GM21447 (cell line): Measurements from ENCODE around the gene NPY5R.

Experiments used
- ATAC-seq: cut with Tn5 transposase; IDR thresholded peaks from one replicate; pipeline ENCODE4 v1.9.1; 2021; ENCODE audit not compliant: unreplicated experiment

NPY5R gene

GRCh38 chr4:163343604-163344146, at the start of gene NPY5R:
Gene NPY5R (plus strand): TSS chr4:163343892. CDS start chr4:163350274, 6,382 bp downstream.
- ATAC-seq = no peak

DNA sequence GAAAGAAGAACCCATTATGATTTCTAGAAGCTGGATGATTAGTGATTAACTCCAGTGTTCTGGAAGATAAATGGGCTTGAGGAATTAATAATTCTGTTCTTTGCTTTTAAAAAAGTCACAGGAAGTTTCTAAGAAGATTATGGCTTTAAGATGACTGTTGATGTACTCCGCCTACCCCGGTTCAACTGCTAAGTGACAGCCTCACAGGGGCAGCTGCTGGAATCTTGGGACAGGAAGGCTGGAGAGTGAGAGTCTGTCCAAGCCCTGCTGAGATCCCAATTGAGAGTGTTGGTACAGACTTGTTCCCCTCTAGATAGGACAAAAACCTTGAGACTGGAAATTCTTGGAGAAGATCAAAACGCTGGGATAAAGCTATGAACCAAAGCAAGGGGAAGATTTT, 48.6 kb upstream of the NPY5R start:
- no peak for ATAC-seq

DNA sequence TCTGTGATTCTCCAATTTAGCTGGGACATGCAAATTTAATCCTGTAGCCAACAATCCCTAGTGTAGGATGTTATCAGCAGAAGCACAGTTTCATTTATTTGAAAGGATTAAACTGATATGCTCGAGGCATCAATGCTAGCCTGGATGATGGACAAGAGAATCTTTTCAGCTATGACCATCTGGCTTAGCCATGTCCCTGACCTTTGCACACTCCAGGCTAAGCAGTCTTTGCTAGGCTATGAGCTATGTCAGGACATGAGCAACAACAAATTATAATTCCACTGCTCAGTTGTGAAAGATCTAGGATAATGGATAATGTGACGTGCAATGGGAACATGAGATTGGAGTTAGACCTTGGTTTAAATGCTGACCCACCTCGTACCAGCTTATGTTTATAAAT, 43.2 kb upstream of the NPY5R start:
- ATAC-seq = no peak

DNA sequence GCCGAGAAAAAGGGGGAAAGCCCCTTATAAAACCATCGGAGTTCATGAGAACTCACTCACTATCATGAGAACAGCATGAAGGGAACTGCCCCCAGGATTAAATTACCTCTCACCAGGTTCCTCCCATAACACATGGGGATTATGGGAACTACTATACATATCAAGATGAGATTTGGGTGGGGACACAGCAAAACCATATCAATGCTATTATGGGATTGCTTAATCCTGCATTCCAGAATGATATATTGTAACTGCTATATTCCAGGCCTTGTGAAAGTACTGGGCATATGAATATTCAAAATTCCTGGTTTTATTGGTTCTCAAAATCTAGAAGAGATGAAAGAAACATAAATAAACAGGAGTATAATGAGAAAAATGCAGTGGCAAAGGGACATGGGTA, 40.6 kb upstream of the NPY5R start:
- no peak for ATAC-seq

- no peak for ATAC-seq
Measured at GRCh38 chr4:163309466-163309865, 34.2 kb upstream of the NPY5R start.

DNA sequence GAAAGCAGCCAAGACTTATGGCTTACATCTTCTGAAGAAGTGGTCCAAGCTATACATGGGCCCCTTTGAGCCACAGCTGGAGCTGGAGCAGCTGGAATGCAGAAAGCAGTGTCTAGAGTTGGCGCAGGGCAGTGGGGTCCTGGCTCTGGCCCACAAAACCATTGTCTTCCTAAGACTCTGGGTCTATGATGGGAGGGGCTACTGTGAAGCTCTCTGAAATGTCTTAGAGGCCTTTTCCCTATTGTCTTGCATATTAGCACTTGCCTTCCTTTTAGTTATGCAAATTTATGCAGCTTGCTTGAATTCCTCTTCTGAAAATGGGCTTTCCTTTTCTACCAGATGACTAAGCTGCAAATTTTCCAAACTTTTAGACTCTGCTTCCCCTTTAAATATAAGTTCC, 26.6 kb upstream of the NPY5R start:
- ATAC-seq = no peak

DNA sequence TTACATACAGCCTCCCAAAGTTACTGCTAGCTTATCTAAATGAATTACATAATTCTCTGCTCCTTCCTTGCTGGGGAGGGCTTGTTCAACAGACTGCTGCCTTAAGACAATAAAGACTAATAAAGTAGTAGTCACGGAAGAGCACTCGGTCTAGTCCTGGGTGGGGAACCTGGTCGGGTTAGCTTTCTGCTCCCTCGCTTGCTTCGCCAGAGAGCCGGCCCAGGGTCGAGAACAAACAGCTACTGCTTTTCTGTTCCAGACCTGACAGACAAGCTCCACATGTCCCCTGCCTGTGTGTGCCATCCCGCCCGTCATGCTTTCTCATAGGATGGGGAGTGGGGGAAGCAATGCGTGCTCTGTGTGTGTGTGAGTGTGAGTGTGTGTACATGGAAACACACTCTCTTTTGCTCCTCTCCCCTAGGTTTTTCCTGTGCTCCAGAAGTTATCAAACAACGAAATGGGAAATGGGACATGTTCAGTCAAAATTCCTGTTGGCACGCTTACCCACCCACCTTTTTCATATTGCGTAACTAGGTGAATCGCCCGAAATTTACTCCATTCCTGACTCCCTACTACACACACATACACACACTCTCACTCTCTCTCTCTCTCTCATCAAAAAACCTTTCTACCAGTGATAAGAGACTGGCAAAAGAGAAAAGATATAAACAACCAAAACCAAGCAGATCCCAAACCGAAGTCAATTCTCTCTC, 12.6 kb upstream of the NPY5R start:
- ATAC-seq = no peak

- no peak for ATAC-seq
Measured at GRCh38 chr4:163331629-163332376, 11.9 kb upstream of the NPY5R start.

- peak; percentile 75 for ATAC-seq
Measured at GRCh38 chr4:163332526-163333406, 10.9 kb upstream of the NPY5R start, which contains the start of gene NPY1R. Gene NPY1R (minus strand): TSS chr4:163332596. CDS start chr4:163326554, 6,042 bp downstream.

DNA sequence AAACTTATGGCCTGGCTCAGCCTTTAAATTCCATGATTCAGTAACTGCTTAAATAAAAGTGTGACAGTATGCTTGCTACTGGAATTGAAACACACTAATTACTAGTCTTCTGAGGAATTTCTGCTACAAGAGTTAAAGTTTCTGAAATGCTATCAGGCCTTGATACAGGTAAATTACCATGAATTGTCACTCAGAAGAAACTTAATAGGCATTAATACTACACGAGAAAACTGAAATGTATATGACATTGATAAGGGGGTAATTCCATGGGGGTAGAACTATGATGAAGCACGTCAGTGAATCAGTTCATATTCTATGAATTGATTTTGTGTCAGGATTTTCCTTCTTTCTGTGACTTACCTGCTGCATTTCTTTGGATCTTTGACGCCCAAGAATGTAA, 8.3 kb upstream of the NPY5R start:
- no peak for ATAC-seq

DNA sequence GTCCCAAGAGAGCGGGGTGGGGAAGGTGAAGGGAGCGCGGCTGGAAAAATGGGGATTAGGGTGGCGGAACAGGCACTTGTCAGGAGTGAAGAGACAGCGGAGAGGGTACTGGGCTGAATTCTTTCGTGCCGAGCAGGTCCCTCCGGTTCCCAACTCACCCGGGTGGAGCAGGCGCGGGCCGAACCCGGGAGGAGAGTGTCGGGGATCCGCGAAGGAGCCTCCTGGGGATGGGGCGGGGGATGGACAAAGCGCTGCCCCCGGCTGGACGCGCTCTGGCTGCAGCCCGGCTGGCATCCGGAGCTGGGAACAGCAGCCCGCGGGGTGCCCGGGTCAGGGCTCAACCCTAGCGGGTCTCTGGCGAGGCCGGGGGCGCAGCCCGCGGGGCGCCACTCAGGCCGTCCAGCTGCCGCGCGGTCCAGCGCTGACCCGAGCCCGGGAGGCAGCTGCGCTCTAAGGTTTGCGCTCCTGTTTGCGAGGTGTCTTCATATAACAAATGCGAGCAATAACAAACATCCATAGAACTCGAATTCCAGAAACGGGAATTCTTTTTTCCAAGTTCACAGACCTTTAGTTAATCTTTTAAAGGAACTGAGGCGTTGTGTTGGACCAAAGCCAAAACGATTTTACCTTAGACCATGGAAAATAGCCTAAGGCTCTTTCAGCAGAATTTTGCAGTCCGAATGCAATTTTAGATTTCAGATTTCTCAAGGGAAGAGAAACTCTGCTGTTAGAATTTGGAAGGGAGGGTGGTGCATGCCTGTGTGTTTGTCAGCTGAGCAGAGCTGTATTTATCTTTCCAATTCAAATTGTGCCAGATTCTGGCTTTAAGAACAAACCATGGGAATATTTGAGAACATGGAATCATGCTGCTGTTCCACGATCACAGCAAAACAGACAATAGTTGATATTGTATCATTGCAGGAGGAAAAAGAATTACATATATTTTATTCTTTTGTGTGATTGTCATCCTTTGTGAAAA, 744 bp downstream of the NPY5R start:
- no peak for ATAC-seq

DNA sequence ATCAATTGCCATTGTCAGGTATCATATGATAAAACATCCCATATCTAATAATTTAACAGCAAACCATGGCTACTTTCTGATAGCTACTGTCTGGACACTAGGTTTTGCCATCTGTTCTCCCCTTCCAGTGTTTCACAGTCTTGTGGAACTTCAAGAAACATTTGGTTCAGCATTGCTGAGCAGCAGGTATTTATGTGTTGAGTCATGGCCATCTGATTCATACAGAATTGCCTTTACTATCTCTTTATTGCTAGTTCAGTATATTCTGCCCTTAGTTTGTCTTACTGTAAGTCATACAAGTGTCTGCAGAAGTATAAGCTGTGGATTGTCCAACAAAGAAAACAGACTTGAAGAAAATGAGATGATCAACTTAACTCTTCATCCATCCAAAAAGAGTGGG, 7.0 kb downstream of the NPY5R start:
- ATAC-seq = no peak

DNA sequence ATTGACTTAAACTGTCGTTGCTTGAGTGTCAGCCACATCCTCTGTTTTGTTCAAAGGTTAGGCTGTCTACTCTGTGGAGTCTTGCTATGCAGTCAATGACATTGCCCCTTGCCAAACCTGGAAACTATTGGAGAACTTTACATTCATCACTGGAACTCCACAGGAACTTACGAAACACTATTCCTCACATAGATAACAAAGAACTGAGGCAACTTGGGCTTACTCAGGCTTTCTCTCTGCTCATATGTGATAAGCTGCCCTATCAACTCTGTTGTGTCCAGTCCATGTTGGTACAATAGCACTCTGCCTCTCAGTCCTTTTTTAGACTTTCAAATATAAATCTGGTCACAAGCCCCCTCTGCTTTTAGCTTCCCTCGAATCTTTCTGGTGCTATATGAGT, 9.4 kb downstream of the NPY5R start:
- ATAC-seq = no peak

DNA sequence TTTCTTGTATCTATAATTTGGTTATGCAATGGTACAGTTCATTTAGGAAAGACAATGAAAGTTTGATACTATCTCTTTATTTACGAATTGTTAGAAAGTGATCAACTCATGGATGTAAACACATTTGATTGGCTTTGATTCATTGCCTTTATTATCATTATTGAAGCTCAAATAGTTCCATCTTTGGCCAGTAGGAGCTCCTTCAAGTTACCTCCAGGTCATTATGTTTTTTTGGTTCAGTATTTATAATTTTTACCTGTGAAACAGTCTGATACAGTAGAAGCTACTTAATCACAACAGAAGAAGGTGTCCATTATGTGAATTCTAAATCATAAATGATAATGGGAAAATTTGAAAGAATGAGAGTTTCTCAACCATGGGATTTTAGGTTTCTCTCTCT, 12.4 kb downstream of the NPY5R start:
- no peak for ATAC-seq

DNA sequence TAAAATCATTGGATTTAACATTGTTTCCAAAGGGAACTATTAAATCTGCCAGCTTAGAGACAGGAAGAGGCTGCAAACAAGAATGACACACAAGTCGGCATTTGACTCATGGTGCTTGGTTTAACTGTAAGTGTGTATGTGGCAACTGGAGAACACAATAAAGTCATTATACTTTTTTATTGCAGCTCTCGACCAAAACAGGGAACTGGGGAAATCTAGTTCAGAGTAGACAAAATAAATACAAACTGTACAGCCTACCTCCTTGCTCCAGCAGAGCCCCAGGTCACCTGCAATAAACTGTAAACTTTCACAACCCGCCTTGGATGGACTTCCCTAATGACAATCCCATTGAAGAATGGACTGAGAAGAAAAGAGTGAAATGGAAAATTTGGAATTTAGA, 24.0 kb downstream of the NPY5R start:
- no peak for ATAC-seq

- ATAC-seq = no peak
Measured at GRCh38 chr4:163372029-163372428, 28.3 kb downstream of the NPY5R start.

DNA sequence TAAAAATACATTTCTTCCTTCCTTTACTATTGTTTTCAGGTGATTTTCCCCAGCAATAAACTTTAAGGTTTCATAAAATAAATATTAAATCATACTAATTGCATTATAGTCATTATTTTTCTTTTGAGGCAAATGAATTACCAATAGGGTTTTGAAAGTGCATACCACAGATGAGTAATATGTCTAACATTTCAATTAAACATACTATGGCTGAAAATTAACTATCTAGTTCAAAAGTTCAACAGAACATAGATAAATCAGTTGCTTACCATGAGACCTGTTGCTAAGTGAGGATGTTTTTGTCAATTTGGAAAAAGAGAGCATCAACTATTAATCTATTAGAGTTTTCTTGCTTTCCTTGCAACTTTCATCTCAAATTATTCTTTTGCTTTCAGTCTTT, 35.0 kb downstream of the NPY5R start:
- ATAC-seq = no peak

DNA sequence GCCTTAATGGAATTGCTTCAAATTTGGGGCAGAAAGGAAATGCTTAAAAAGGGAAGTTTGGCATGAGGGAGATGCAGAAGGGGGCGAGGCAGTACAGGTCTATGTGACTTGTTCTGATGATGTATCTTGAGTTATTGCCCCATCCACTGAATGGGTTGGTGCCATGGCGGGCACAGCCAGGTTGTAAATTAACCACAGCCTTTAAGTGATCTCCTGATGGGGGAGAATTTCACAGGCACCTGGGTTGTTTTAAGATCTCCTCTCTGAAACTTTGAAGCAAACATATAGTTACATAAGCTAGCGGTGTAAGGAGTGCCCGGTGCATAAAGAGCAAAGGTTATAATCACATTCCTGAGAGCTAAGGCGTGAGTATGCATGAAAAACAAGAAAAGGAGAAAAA, 37.0 kb downstream of the NPY5R start:
- no peak for ATAC-seq

DNA sequence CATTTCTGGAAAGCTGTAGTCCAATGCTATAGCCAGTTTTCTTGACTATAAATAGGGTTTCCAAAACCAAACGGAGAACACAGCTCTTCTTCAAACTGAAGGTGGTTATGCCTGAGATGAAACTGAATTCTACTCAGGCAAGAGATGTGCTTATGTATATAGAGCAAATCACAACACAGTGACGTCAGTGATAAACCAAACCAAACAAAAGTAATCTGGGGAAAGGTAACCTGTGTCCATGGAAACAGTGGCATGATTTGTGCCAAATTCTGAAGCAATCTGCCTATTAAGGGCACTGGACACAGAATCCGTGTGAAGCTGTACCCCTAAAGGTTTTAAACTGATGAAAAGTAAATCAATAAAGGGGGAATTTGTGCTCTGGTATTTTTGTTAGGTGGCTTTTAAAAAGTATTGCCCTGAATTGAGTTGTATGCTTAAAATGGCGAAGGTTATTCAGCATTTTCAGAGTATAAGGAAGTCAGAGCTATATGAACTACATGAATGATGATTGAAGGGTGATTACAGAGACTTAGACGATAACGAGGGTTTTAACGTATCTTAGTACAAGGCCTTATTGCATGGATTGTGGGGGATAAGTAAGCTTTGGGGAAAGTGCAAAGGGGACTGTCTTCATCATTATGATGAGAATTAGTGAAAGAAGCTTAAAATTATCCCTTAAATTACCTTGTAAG, 38.6 kb downstream of the NPY5R start:
- no peak for ATAC-seq

- no peak for ATAC-seq
Measured at GRCh38 chr4:163384434-163384833, 40.7 kb downstream of the NPY5R start.
